Lower lobe of right lung (tissue), 2 donors: ENCODE measurements around the gene OCSTAMP. TPM values are rescaled to one million over a fixed set of nuclear protein-coding genes. Genes with fewer than 3 reads are reported as not detected.
A peak's percentile ranks its signal among the peaks of the same experiment; 100 is the strongest.

Experiments
- ATAC-seq, 2 donors: fragments of 200-7000 bp; cut with Tn5 transposase; one replicate each; pipeline ENCODE4 v1.9.1; 2020 to 2022; ENCODE audit warnings: mild to moderate bottlenecking in 2 of 2, moderate library complexity in 2 of 2
- DNase-seq: peaks from one replicate; pipeline ENCODE4 v3.0.0-alpha.2; 2020
- H3K27ac ChIP-seq: fragments of 200-600 bp; one replicate; pipeline ENCODE4 v1.8.0; 2022
- H3K27me3 ChIP-seq: fragments of 200-600 bp; one replicate; pipeline ENCODE4 v1.8.0; 2022; ENCODE audit warnings: low read depth
- H3K36me3 ChIP-seq: fragments of 200-600 bp; one replicate; pipeline ENCODE4 v1.8.0; 2022; ENCODE audit warnings: mild to moderate bottlenecking
- H3K4me1 ChIP-seq: fragments of 200-600 bp; one replicate; pipeline ENCODE4 v1.8.0; 2022
- H3K4me3 ChIP-seq: fragments of 200-600 bp; one replicate; pipeline ENCODE4 v1.8.0; 2022; ENCODE audit warnings: mild to moderate bottlenecking
- H3K9me3 ChIP-seq: fragments of 200-600 bp; one replicate; pipeline ENCODE4 v1.8.0; 2022
- CTCF ChIP-seq: fragments of 200-600 bp; IDR thresholded peaks from one replicate; pipeline ENCODE4 v1.8.0; 2022; ENCODE audit warnings: antibody characterized with exemption, mild to moderate bottlenecking
- intact Hi-C: fragments of 100-400 bp; cut with DNase I; formaldehyde crosslinking; loops from one replicate; pipeline ENCODE4 v1.11.0; 2022
- total RNA-seq: library from RNA; stranded (reverse); fragmentation: NEBNext Ultra II Directional; extraction: Animal tissue kit (Norgen Biotek cat#: 25700); gene quantifications from one replicate; pipeline ENCODE4 v1.2.1, GENCODE V29; 2021
- donor health status: DM: no; HTN: yes; CAD: no; lungs with severe emphysema.

The OCSTAMP gene
- total RNA-seq, 1 donor from 2014 or later = not detected

GRCh38 chr20:46562373-46563169 lies 12.1 kb upstream of the OCSTAMP start:
- peaks cover 11% of the 10 kb centered on the region for H3K27me3 ChIP-seq
- H3K4me1 ChIP-seq = peaks cover 7% of the 10 kb centered on the region
- no peak overlapping the region for H3K27ac ChIP-seq
- peak overlapping the region; percentile 34 for H3K4me3 ChIP-seq
- DNase-seq (peak; percentile 59), ATAC-seq (peak; percentile 88 to 89)
- intact Hi-C loops = no loop called here
- TF ChIP-seq CTCF = peak; percentile 86
- H3K36me3 ChIP-seq = no peaks in the 10 kb centered on the region
- no peaks in the 10 kb centered on the region for H3K9me3 ChIP-seq

- no peaks in the 10 kb centered on the region for H3K36me3 ChIP-seq
- peaks cover 7% of the 10 kb centered on the region for H3K4me1 ChIP-seq
- peak overlapping the region; percentile 34 for H3K4me3 ChIP-seq
- TF ChIP-seq CTCF = no peak
- no peak for ATAC-seq
- intact Hi-C loops = no loop called here
- DNase-seq = no peak
- H3K27me3 ChIP-seq = peaks cover 11% of the 10 kb centered on the region
- no peak overlapping the region for H3K27ac ChIP-seq
- no peaks in the 10 kb centered on the region for H3K9me3 ChIP-seq
Observed at GRCh38 chr20:46562009-46562372, 11.5 kb upstream of the OCSTAMP start.

- intact Hi-C loops = no loop called here
- ATAC-seq (no peak), DNase-seq (no peak)
- H3K4me3 ChIP-seq = no peak overlapping the region
- no peaks in the 10 kb centered on the region for H3K36me3 ChIP-seq
- peaks cover 7% of the 10 kb centered on the region for H3K4me1 ChIP-seq
- H3K9me3 ChIP-seq = no peaks in the 10 kb centered on the region
- no peak for TF ChIP-seq CTCF
- H3K27ac ChIP-seq = no peak overlapping the region
- H3K27me3 ChIP-seq = peaks cover 4% of the 10 kb centered on the region
Observed at GRCh38 chr20:46559685-46560440, 9.4 kb upstream of the OCSTAMP start.

GRCh38 chr20:46559001-46559400 lies 8.5 kb upstream of the OCSTAMP start:
- Histone ChIP-seq H3K4me1 (peaks cover 7% of the 10 kb centered on the region), H3K4me3 (no peak overlapping the region), H3K36me3 (no peaks in the 10 kb centered on the region), H3K27me3 (peaks cover 3% of the 10 kb centered on the region), H3K9me3 (no peaks in the 10 kb centered on the region), H3K27ac (no peak overlapping the region)
- intact Hi-C loops = no loop called here
- no peak for ATAC-seq
- TF ChIP-seq CTCF = no peak
- no peak for DNase-seq

GRCh38 chr20:46558511-46558959 lies 8.1 kb upstream of the OCSTAMP start:
- TF ChIP-seq CTCF = no peak
- no peaks in the 10 kb centered on the region for H3K27me3 ChIP-seq
- no peak overlapping the region for H3K27ac ChIP-seq
- ATAC-seq = peak in 1 of 2 donors; percentile 47
- H3K36me3 ChIP-seq = no peaks in the 10 kb centered on the region
- no peak for DNase-seq
- H3K9me3 ChIP-seq = no peaks in the 10 kb centered on the region
- H3K4me3 ChIP-seq = no peak overlapping the region
- intact Hi-C loops = no loop called here
- H3K4me1 ChIP-seq = peaks cover 7% of the 10 kb centered on the region
